K562 (cell line): ENCODE results near the gene DSCAM. TPM values are rescaled to one million over a fixed set of nuclear protein-coding genes. Genes with fewer than 3 reads are reported as not detected.

Source experiments
- E2F3 ChIP-seq: fragments of 250-450 bp; sonication (Bioruptor Pico); IDR thresholded peaks from 2 replicates; pipeline ENCODE4 v1.4.0; 2020; ENCODE audit warnings: mild to moderate bottlenecking
- EGR1 ChIP-seq: fragments of 450-650 bp; conservative IDR thresholded peaks from 2 replicates; pipeline ENCODE4 v1.6.1; 2017; ENCODE audit warnings: mild to moderate bottlenecking
- MED1 ChIP-seq: sonication (generic); formaldehyde crosslinking; IDR thresholded peaks from 2 replicates; pipeline ENCODE4 v1.8.1; 2023; ENCODE audit warnings: missing genetic modification reagents, borderline replicate concordance
- NFRKB ChIP-seq: fragments of 450-650 bp; IDR thresholded peaks from 2 replicates; pipeline ENCODE4 v1.6.1; 2016; ENCODE audit warnings: low read depth
- TGIF2 ChIP-seq: sonication (generic); formaldehyde crosslinking; IDR thresholded peaks from 2 replicates; pipeline ENCODE4 v1.8.1; 2022; ENCODE audit warnings: mild to moderate bottlenecking, missing genetic modification reagents, moderate library complexity
- ZNF589 ChIP-seq: fragments of 200-800 bp; sonication (Bioruptor generic); IDR thresholded peaks from 2 replicates; pipeline ENCODE4 v1.6.1; 2016; ENCODE audit warnings: low read depth, missing genetic modification characterization, missing compliant biosample characterization
- polyA plus RNA-seq, 8 experiments: library from polyadenylated mRNA; depleted of rRNA in 4 of 8; stranded (reverse) in 5 of 8; unstranded in 3 of 8; fragments of >200 nt; fragmentation: Nextera tagmentation in 2 of 8; fragmentation: Illumina TruSeq in 1 of 8; extraction: Ambion mirVana in 2 of 8; extraction: Trizol in 1 of 8; gene quantifications; 2 replicates each; pipeline versions ENCODE4 v1.2.1 to v1.2.3, GENCODE V29; 2011 to 2014; ENCODE audit warnings: inconsistent platforms in 1 of 8, missing spikeins in 1 of 8
- total RNA-seq, 7 experiments: library from RNA; depleted of rRNA in 6 of 7; stranded (reverse); fragments of >200 nt in 6 of 7; fragmentation: Illumina TruSeq in 2 of 7; extraction: Trizol in 2 of 7; gene quantifications; 2 replicates each; pipeline versions ENCODE4 v1.2.1 to v1.2.3, GENCODE V29; 2011 to 2021; ENCODE audit warnings: low replicate concordance in 1 of 7
- TF ChIP-seq, protein P1 (sequence below): conservative IDR thresholded peaks from 2 replicates; pipeline ENCODE4 v1.6.1; 2011; ENCODE audit warnings: low read depth, mild to moderate bottlenecking, low read length; ENCODE audit not compliant: control insufficient read depth
- TF ChIP-seq, protein P2 (sequence below): fragments of 450-650 bp; formaldehyde crosslinking; IDR thresholded peaks from 2 replicates; pipeline ENCODE4 v1.4.0; 2020; ENCODE audit warnings: mild to moderate bottlenecking
- TF ChIP-seq, protein P3 (sequence below): fragments of 450-650 bp; IDR thresholded peaks from 2 replicates; pipeline ENCODE4 v1.6.1; 2016; ENCODE audit warnings: missing biosample characterization, missing genetic modification characterization

DSCAM gene
- total and polyA plus RNA-seq, 9 of the 15 experiments (the other 6 are each of a cell fraction or from before 2014, with no cell fraction given): not detected

DNA sequence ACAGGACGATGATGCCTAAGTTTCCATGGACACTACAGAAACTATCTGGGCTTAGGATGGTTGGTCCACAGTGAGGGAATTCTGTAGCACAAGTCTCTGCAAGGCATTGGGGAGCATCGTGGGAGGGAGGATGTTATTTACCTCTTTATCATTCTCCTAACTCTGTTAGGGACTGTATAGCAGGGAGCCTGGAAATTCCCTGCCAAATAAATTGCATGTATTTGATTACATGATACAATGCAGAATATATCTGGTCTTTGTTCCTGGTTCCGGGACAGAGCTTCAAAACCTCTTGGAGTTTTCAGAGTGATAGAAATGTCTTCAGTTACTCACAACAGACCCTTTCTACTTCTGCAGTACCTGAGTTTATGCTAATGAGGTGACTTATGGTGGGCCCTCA lies 593.8 kb downstream of the DSCAM start (continued):
- TF ChIP-seq TGIF2 (CRISPR knock-in tag) (no peak), NFRKB (no peak), E2F3 (CRISPR knock-in tag) (no peak), MED1 (CRISPR knock-in tag) (no peak), EGR1 (no peak), ZNF589 (CRISPR knock-in tag) (no peak)
- TF ChIP-seq, protein P1, sequence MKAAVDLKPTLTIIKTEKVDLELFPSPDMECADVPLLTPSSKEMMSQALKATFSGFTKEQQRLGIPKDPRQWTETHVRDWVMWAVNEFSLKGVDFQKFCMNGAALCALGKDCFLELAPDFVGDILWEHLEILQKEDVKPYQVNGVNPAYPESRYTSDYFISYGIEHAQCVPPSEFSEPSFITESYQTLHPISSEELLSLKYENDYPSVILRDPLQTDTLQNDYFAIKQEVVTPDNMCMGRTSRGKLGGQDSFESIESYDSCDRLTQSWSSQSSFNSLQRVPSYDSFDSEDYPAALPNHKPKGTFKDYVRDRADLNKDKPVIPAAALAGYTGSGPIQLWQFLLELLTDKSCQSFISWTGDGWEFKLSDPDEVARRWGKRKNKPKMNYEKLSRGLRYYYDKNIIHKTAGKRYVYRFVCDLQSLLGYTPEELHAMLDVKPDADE: no peak
- TF ChIP-seq, protein P2, sequence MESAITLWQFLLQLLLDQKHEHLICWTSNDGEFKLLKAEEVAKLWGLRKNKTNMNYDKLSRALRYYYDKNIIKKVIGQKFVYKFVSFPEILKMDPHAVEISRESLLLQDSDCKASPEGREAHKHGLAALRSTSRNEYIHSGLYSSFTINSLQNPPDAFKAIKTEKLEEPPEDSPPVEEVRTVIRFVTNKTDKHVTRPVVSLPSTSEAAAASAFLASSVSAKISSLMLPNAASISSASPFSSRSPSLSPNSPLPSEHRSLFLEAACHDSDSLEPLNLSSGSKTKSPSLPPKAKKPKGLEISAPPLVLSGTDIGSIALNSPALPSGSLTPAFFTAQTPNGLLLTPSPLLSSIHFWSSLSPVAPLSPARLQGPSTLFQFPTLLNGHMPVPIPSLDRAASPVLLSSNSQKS: no peak
- TF ChIP-seq, protein P3, sequence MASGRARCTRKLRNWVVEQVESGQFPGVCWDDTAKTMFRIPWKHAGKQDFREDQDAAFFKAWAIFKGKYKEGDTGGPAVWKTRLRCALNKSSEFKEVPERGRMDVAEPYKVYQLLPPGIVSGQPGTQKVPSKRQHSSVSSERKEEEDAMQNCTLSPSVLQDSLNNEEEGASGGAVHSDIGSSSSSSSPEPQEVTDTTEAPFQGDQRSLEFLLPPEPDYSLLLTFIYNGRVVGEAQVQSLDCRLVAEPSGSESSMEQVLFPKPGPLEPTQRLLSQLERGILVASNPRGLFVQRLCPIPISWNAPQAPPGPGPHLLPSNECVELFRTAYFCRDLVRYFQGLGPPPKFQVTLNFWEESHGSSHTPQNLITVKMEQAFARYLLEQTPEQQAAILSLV: no peak
